IMR-90 (cell line): ENCODE results near the gene SUGT1. TPM values are rescaled to one million over a fixed set of nuclear protein-coding genes. Genes with fewer than 3 reads are reported as not detected.

ENCODE experiments used
- ATAC-seq: fragments of 200-7000 bp; cut with Tn5 transposase; 2 replicates; pipeline ENCODE4 v1.9.1; 2020; ENCODE audit warnings: low read depth, mild to moderate bottlenecking, moderate library complexity
- BruUV-seq: library from RNA; stranded (reverse); fragments of 400-500 nt; replicated peaks from 2 replicates; lab custom pipeline; 2021; lab: Mats Ljungman, UMichigan
- CTCF ChIA-PET: fragments of 300-600 bp; formaldehyde crosslinking; extraction: SDS; loops from one replicate; lab custom pipeline; 2021; ENCODE audit warnings: antibody characterized with exemption; lab: Yijun Ruan, JAX
- POLR2A ChIA-PET: fragments of 300-600 bp; sonication (Branson Sonifier 250); formaldehyde crosslinking; loops from one replicate; lab custom pipeline; 2022; ENCODE audit warnings: antibody characterized with exemption; ENCODE audit not compliant: unreplicated experiment; lab: Charles Lee
- DNase-seq: peaks from one replicate; pipeline ENCODE4 v3.0.0; 2013
- H2AFZ ChIP-seq: replicated peaks from 2 replicates; pipeline ENCODE3; 2013; ENCODE audit warnings: low read length, mild to moderate bottlenecking; ENCODE audit not compliant: poor library complexity
- H2AK5ac ChIP-seq: 2 replicates; pipeline ENCODE4 v1.6.1; 2013; ENCODE audit warnings: low read depth, low read length, inconsistent platforms
- H2AK9ac ChIP-seq: replicated peaks from 2 replicates; pipeline ENCODE3; 2013; ENCODE audit warnings: mild to moderate bottlenecking, low read depth, low read length, moderate library complexity; ENCODE audit not compliant: poor library complexity
- H2BK120ac ChIP-seq: 2 replicates; pipeline ENCODE4 v1.6.1; 2013; ENCODE audit warnings: low read depth, low read length, inconsistent platforms
- H2BK15ac ChIP-seq: 3 replicates; pipeline ENCODE4 v1.6.1; 2013; ENCODE audit warnings: low read depth, low read length, inconsistent platforms
- H2BK20ac ChIP-seq: 2 replicates; pipeline ENCODE4 v1.6.1; 2013; ENCODE audit warnings: low read depth, mild to moderate bottlenecking, inconsistent platforms, low read length, moderate library complexity
- H2BK5ac ChIP-seq: 2 replicates; pipeline ENCODE4 v1.6.1; 2013; ENCODE audit warnings: mild to moderate bottlenecking, low read depth, low read length, inconsistent platforms; ENCODE audit not compliant: poor library complexity, severe bottlenecking
- H3K14ac ChIP-seq: replicated peaks from 2 replicates; pipeline ENCODE4 v1.6.1; 2013; ENCODE audit warnings: low read depth, low read length, inconsistent platforms
- H3K18ac ChIP-seq: 2 replicates; pipeline ENCODE4 v1.6.1; 2013; ENCODE audit warnings: low read depth, low read length, control low read depth
- H3K23ac ChIP-seq: 2 replicates; pipeline ENCODE4 v1.6.1; 2013; ENCODE audit warnings: low read depth, low read length, inconsistent platforms
- H3K27ac ChIP-seq: 2 replicates; pipeline ENCODE4 v1.5.1; 2013; ENCODE audit warnings: mild to moderate bottlenecking, control low read depth, low read length; ENCODE audit not compliant: insufficient read depth
- H3K27me3 ChIP-seq: 2 replicates; pipeline ENCODE4 v1.6.1; 2013; ENCODE audit warnings: low read length; ENCODE audit not compliant: control insufficient read depth, insufficient read depth
- H3K36me3 ChIP-seq: 2 replicates; pipeline ENCODE4 v1.6.1; 2013; ENCODE audit warnings: low read length, mixed read lengths; ENCODE audit not compliant: control insufficient read depth, insufficient read depth
- H3K4ac ChIP-seq: 2 replicates; pipeline ENCODE4 v1.6.1; 2013; ENCODE audit warnings: low read depth, low read length, inconsistent platforms
- H3K4me1 ChIP-seq: 2 replicates; pipeline ENCODE4 v1.6.1; 2013; ENCODE audit warnings: low read length, mixed read lengths; ENCODE audit not compliant: control insufficient read depth, insufficient read depth
- H3K4me2 ChIP-seq: 2 replicates; pipeline ENCODE4 v1.6.1; 2013; ENCODE audit warnings: low read depth, mild to moderate bottlenecking, control low read depth, low read length, moderate library complexity
- H3K4me3 ChIP-seq: 2 replicates; pipeline ENCODE4 v1.5.1; 2013; ENCODE audit warnings: low read depth, mild to moderate bottlenecking, control low read depth, low read length, moderate library complexity; ENCODE audit not compliant: insufficient read depth
- H3K56ac ChIP-seq: 2 replicates; pipeline ENCODE4 v1.6.1; 2013; ENCODE audit warnings: low read length, inconsistent platforms; ENCODE audit not compliant: insufficient read depth; ENCODE audit errors: extremely low read depth
- H3K79me1 ChIP-seq, 2 experiments: 2 replicates each; pipeline ENCODE4 v1.6.1; 2013; ENCODE audit warnings: low read length in 2 of 2, inconsistent platforms in 1 of 2, low read depth in 1 of 2
- H3K9ac ChIP-seq: 2 replicates; pipeline ENCODE4 v1.6.1; 2013; ENCODE audit warnings: low read depth, low read length, control low read depth
- H3K9me1 ChIP-seq: 2 replicates; pipeline ENCODE4 v1.6.1; 2013; ENCODE audit warnings: low read length, inconsistent platforms; ENCODE audit not compliant: insufficient read depth
- H3K9me3 ChIP-seq: 2 replicates; pipeline ENCODE4 v1.6.1; 2013; ENCODE audit warnings: low read length; ENCODE audit not compliant: control insufficient read depth, insufficient read depth
- H4K20me1 ChIP-seq: 2 replicates; pipeline ENCODE4 v1.6.1; 2013; ENCODE audit warnings: low read length, inconsistent platforms; ENCODE audit not compliant: insufficient read depth
- H4K5ac ChIP-seq: 2 replicates; pipeline ENCODE4 v1.6.1; 2013; ENCODE audit warnings: mild to moderate bottlenecking, low read depth, low read length, control low read depth
- H4K8ac ChIP-seq, 2 experiments: 2 replicates each; pipeline ENCODE4 v1.6.1; 2013; ENCODE audit warnings: low read depth in 2 of 2, low read length in 2 of 2, control low read depth in 1 of 2, inconsistent platforms in 1 of 2
- H4K91ac ChIP-seq: 2 replicates; pipeline ENCODE4 v1.6.1; 2013; ENCODE audit warnings: low read depth, low read length, inconsistent platforms; ENCODE audit not compliant: insufficient read depth
- BHLHE40 ChIP-seq: fragments of 150-350 bp; IDR thresholded peaks from 2 replicates; pipeline ENCODE4 v1.6.1; 2016; ENCODE audit warnings: mild to moderate bottlenecking, low read depth, low read length
- CEBPB ChIP-seq: IDR thresholded peaks from 2 replicates; pipeline ENCODE4 v1.6.1; 2012; ENCODE audit warnings: low read depth, low read length, improper control_type of control experiment
- CHD1 ChIP-seq: IDR thresholded peaks from 2 replicates; pipeline ENCODE4 v1.6.1; 2012; ENCODE audit warnings: low read depth, low read length, improper control_type of control experiment
- FOS ChIP-seq: fragments of 150-350 bp; IDR thresholded peaks from 2 replicates; pipeline ENCODE4 v1.6.1; 2016; ENCODE audit warnings: low read depth, low read length
- MAFK ChIP-seq: IDR thresholded peaks from 2 replicates; pipeline ENCODE4 v1.6.1; 2012; ENCODE audit warnings: low read depth, low read length, improper control_type of control experiment
- MAZ ChIP-seq: IDR thresholded peaks from 2 replicates; pipeline ENCODE4 v1.6.1; 2012; ENCODE audit warnings: low read depth, mild to moderate bottlenecking, low read length, improper control_type of control experiment, moderate library complexity, borderline replicate concordance
- MXI1 ChIP-seq: IDR thresholded peaks from 2 replicates; pipeline ENCODE4 v1.6.1; 2012; ENCODE audit warnings: low read depth, mild to moderate bottlenecking, low read length, moderate library complexity, borderline replicate concordance
- NFE2L2 ChIP-seq: fragments of 150-350 bp; IDR thresholded peaks from 2 replicates; pipeline ENCODE4 v1.6.1; 2016; ENCODE audit warnings: low read depth, mild to moderate bottlenecking, low read length
- POLR2A ChIP-seq: IDR thresholded peaks from 2 replicates; pipeline ENCODE4 v1.6.1; 2012; ENCODE audit warnings: mild to moderate bottlenecking, low read depth, low read length
- RAD21 ChIP-seq: IDR thresholded peaks from 2 replicates; pipeline ENCODE4 v1.6.1; 2012; ENCODE audit warnings: low read length, improper control_type of control experiment
- RCOR1 ChIP-seq: IDR thresholded peaks from 2 replicates; pipeline ENCODE4 v1.6.1; 2012; ENCODE audit warnings: mild to moderate bottlenecking, low read length, improper control_type of control experiment; ENCODE audit not compliant: insufficient replicate concordance
- RFX5 ChIP-seq: IDR thresholded peaks from 2 replicates; pipeline ENCODE4 v1.8.0; 2012; ENCODE audit warnings: low read depth, mild to moderate bottlenecking, low read length, moderate library complexity
- SMC3 ChIP-seq: fragments of 150-350 bp; IDR thresholded peaks from 2 replicates; pipeline ENCODE4 v1.6.1; 2016; ENCODE audit warnings: low read depth, mild to moderate bottlenecking, antibody characterized with exemption, low read length, moderate library complexity
- USF2 ChIP-seq: fragments of 150-350 bp; IDR thresholded peaks from 2 replicates; pipeline ENCODE4 v1.6.1; 2017; ENCODE audit warnings: mild to moderate bottlenecking, antibody characterized with exemption, low read length, low read depth
- WGBS, 2 experiments: methylation state at CpG; one replicate each; pipeline versions ENCODE4 v1.1.5 to v1.1.7; 2013; ENCODE audit warnings: missing lambda C conversion rate in 2 of 2; ENCODE audit not compliant: insufficient read length in 1 of 2; ENCODE audit errors: extremely low coverage in 2 of 2; 5-methylcytosine and 5-hydroxymethylcytosine counted together
- dilution Hi-C: fragments of 300-500 bp; cut with HindIII; formaldehyde crosslinking; loops from one replicate; pipeline ENCODE4 v1.14.3; 2018; ENCODE audit warnings: low sequenced_read_pairs; ENCODE audit not compliant: unreplicated experiment
- in situ Hi-C: fragments of 300-500 bp; cut with MboI; formaldehyde crosslinking; loops from 3 replicates; pipeline ENCODE4 v1.14.3; 2019; ENCODE audit warnings: low sequenced_read_pairs, inconsistent platforms, mixed read lengths
- intact Hi-C: fragments of 100-400 bp; cut with micrococcal nuclease; formaldehyde crosslinking; loops from 2 replicates; pipeline ENCODE4 v1.10.0; 2022
- polyA plus RNA-seq, 3 experiments: library from polyadenylated mRNA; depleted of rRNA; stranded (reverse); fragments of >200 nt; gene quantifications; 2 replicates each; pipeline ENCODE4 v1.2.3, GENCODE V29; 2012; ENCODE audit warnings: low replicate concordance in 1 of 3
- total RNA-seq: library from RNA; depleted of rRNA; stranded (reverse); fragments of >200 nt; gene quantifications from 2 replicates; pipeline ENCODE4 v1.2.3, GENCODE V29; 2012
- TF ChIP-seq, protein P1 (sequence below): fragments of 150-350 bp; IDR thresholded peaks from 2 replicates; pipeline ENCODE4 v1.6.1; 2016; ENCODE audit warnings: low read depth, mild to moderate bottlenecking, low read length, moderate library complexity, borderline replicate concordance
- TF ChIP-seq, protein P2 (sequence below): conservative IDR thresholded peaks from 2 replicates; pipeline ENCODE4 v1.5.1; 2012; ENCODE audit warnings: mild to moderate bottlenecking, low read depth, low read length, improper control_type of control experiment

Gene SUGT1
- total and polyA plus RNA-seq, 2 of the 4 experiments (the other 2 are of a cell fraction) = 21.5 to 24.6 TPM

DNA sequence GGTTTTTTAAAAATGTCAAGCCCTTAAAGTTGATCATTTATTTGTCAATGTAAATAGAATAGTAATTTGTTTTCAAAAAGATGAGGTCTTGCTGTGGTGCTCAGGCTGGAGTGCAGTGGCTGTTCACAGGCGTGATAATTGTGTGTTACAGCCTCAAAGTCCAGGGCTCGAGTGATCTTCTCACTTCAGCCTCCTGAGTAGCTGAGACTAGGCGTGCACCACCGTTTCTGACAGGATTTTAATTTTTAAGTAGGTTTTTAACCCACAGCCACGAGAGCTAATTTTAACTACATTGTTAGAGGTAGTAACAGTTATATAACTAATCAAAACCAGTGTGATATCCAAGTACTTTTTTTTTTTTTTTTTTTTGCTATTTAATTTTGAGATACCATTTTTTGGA is 43.9 kb downstream of the SUGT1 start:
- Histone ChIP-seq H4K8ac (no peak overlapping the region), H2BK15ac (no peak overlapping the region), H3K4ac (no peak overlapping the region), H3K36me3 (peaks cover 4% of the 10 kb centered on the region; the same call in 1 of the 2 replicates), H2BK120ac (no peak overlapping the region), H4K91ac (no peak overlapping the region), H4K5ac (no peak overlapping the region), H2AK9ac (no peak overlapping the region), H4K20me1 (no peaks in the 10 kb centered on the region), H3K9ac (no peak overlapping the region), H3K56ac (no peak overlapping the region), H3K27ac (no peak overlapping the region), H2AK5ac (no peak overlapping the region), H3K23ac (no peak overlapping the region), H3K14ac (no peak overlapping the region), H3K4me2 (no peak overlapping the region), H3K18ac (no peak overlapping the region), H3K27me3 (no peaks in the 10 kb centered on the region), H3K4me3 (no peak overlapping the region), H3K79me1 (no peaks in the 10 kb centered on the region), H2BK20ac (no peak overlapping the region), H3K9me1 (no peaks in the 10 kb centered on the region), H2BK5ac (no peak overlapping the region), H2AFZ (no peak overlapping the region), H3K9me3 (no peaks in the 10 kb centered on the region), H3K4me1 (no peaks in the 10 kb centered on the region)
- TF ChIP-seq, protein P1, sequence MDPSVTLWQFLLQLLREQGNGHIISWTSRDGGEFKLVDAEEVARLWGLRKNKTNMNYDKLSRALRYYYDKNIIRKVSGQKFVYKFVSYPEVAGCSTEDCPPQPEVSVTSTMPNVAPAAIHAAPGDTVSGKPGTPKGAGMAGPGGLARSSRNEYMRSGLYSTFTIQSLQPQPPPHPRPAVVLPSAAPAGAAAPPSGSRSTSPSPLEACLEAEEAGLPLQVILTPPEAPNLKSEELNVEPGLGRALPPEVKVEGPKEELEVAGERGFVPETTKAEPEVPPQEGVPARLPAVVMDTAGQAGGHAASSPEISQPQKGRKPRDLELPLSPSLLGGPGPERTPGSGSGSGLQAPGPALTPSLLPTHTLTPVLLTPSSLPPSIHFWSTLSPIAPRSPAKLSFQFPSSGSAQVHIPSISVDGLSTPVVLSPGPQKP = no peak
- no peak for TF ChIP-seq CEBPB
- TF ChIP-seq FOS = no peak
- TF ChIP-seq MXI1 = no peak
- no peak for TF ChIP-seq RAD21
- no peak for TF ChIP-seq RCOR1
- no peak for TF ChIP-seq CHD1
- TF ChIP-seq, protein P2, sequence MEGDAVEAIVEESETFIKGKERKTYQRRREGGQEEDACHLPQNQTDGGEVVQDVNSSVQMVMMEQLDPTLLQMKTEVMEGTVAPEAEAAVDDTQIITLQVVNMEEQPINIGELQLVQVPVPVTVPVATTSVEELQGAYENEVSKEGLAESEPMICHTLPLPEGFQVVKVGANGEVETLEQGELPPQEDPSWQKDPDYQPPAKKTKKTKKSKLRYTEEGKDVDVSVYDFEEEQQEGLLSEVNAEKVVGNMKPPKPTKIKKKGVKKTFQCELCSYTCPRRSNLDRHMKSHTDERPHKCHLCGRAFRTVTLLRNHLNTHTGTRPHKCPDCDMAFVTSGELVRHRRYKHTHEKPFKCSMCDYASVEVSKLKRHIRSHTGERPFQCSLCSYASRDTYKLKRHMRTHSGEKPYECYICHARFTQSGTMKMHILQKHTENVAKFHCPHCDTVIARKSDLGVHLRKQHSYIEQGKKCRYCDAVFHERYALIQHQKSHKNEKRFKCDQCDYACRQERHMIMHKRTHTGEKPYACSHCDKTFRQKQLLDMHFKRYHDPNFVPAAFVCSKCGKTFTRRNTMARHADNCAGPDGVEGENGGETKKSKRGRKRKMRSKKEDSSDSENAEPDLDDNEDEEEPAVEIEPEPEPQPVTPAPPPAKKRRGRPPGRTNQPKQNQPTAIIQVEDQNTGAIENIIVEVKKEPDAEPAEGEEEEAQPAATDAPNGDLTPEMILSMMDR = no peak
- TF ChIP-seq POLR2A = no peak
- no peak for TF ChIP-seq MAFK
- TF ChIP-seq NFE2L2 = no peak
- TF ChIP-seq BHLHE40 = no peak
- TF ChIP-seq RFX5 = no peak
- no peak for TF ChIP-seq MAZ
- no peak for TF ChIP-seq SMC3
- no peak for TF ChIP-seq USF2
- intact Hi-C loops = no loop called here
- dilution Hi-C loops = no loop called here
- ATAC-seq = no peak
- no TSS peak for BruUV-seq
- CTCF ChIA-PET = no interaction called here
- WGBS, 2 experiments = no CpG with 5 or more reads among the region's 5 CpGs
- POLR2A ChIA-PET = interaction anchor here (0.6 kb wide), 2 partner anchors 9 to 16 kb away, joined by 4 to 7 read pairs; no protein-coding TSS in a partner anchor
- in situ Hi-C loops = no loop called here
- no peak for DNase-seq
